Activated naive CD4-positive, alpha-beta T cell treated with anti-CD3 and anti-CD28 coated beads, Interleukin-2, amount 50 U/mL, for 72 hours (primary cell): Measurements from ENCODE around the gene GPI. TPM values are rescaled to one million over a fixed set of nuclear protein-coding genes. Genes with fewer than 3 reads are reported as not detected.
A peak's percentile ranks its signal among the peaks of the same experiment; 100 is the strongest.
"Not testable (repeated sequence)": the region's sequence is repeated elsewhere in the genome, so short reads cannot be mapped to it uniquely, and the experiment has no call there.

ENCODE experiments used
- ATAC-seq, 2 donors: fragments of 150-1000 bp; cut with Tn5 transposase; 2 replicates each; pipeline ENCODE4 v1.10.0; 2021; ENCODE audit warnings: mild to moderate bottlenecking in 2 of 2, moderate library complexity in 2 of 2
- DNase-seq, 2 donors: peaks; one replicate each; pipeline ENCODE4 v3.0.0; 2021 to 2022; ENCODE audit warnings: low spot score in 2 of 2
- H3K27ac Mint-ChIP-seq, 2 donors: one replicate each; pipeline ENCODE4 v1.8.0; 2022; ENCODE audit warnings: mild to moderate bottlenecking in 2 of 2, mixed read lengths in 2 of 2
- H3K36me3 Mint-ChIP-seq, 2 donors: one replicate each; pipeline ENCODE4 v1.8.0; 2022; ENCODE audit warnings: mixed read lengths in 2 of 2
- H3K9me3 Mint-ChIP-seq, 2 donors: one replicate each; pipeline ENCODE4 v1.8.0; 2022; ENCODE audit warnings: mixed read lengths in 2 of 2
- total RNA-seq, 2 donors: library from RNA; stranded (reverse); gene quantifications; one replicate each; pipeline ENCODE4 v1.2.3, GENCODE V29; 2022

GPI gene
- 100 to 1,000 TPM; 359 to 904 TPM for total RNA-seq

DNA sequence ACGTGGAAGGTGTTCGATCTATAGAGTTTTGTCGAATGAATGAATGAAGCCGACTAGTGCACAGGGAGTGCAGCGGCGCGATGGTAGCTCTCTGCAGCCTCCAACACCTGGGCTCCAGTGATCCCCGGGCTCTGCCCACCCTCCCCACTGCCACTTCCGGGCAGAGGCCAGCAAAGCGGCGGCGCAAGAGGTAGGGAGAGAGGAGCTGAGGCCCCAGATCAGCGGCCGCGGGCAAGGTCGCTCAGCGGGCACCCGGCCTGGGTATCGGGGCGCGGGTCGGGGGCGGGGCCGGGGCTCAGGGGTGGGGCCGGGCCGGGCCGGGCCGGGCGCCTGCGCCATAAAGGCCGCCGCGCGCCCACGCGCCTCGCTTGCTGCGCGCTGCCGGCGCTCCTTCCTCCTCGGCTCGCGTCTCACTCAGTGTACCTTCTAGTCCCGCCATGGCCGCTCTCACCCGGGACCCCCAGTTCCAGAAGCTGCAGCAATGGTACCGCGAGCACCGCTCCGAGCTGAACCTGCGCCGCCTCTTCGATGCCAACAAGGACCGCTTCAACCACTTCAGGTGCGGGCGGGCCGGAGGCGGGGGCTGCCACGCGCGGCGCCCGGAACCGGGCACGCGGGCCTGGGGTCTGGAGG, at the start of gene GPI:
Gene GPI, plus strand, starts transcription at position 367 of the 633 bp plus-strand sequence. Its CDS starts 71 bp downstream, at position 438.
- peaks cover 36 to 42% of the 10 kb centered on the region in 2 donors for H3K36me3 Mint-ChIP-seq
- peak within 1 kb of the TSS; percentile 73 to 97 for H3K27ac Mint-ChIP-seq
- no peaks in the 10 kb centered on the region for H3K9me3 Mint-ChIP-seq
- peak; percentile 92 to 93 for ATAC-seq
- DNase-seq, result peak; percentile 77 to 78

DNA sequence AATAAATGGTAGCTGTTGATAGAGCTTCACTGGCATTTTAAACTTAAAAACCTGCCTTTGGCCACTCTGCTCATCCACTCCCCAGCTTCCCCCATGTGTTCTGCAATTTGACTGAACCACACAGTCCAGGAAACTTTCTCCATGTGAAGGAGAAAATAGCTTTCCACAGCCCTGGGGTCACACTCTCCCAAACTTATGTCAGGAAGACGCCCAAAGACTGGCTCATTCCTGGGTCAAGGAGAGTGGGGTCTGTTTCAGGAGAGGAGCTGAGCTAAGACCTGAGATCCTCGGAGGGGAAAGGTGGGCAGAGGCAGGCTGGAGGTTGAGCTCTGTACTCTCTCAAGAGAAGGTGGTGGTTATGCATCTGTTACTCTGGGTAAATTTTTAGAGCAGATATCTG, 48.7 kb upstream of the GPI start:
- H3K36me3 Mint-ChIP-seq, result no peaks in the 10 kb centered on the region
- ATAC-seq (no peak), DNase-seq (no peak)
- peak overlapping the region in 1 of 2 donors; percentile 21 for H3K27ac Mint-ChIP-seq
- no peaks in the 10 kb centered on the region for H3K9me3 Mint-ChIP-seq

DNA sequence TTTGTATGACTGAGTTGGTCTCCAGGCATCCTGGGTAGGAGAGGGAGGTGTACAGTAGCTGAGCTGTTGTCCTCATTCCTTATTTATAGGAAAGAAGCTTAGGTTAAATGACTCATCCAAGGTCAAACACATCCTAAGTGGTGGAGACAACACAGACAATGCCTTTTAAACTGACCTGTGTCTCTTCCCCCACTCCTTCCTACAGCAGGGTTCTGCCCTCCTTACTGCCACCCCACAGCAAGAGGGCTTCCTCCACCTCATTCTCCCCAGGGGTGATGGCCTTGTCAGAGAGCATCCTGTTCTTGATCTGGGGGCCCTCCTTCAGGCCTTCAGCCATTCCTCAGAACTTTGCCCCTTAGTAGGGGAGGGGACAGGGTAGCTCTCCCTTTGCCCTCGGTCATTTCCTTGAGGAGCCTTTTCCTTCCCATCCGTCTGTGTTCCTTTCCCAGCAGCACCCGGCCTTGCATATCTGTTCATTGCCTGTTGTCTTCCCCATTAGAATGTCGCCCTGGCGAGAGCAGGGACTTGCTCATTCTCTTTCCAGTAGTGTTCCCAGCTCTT, 48.2 kb upstream of the GPI start:
- DNase-seq (no peak), ATAC-seq (peak in 1 of 2 donors; percentile 33)
- Mint-ChIP-seq H3K9me3 (no peaks in the 10 kb centered on the region), H3K27ac (peak overlapping the region in 1 of 2 donors; percentile 21), H3K36me3 (no peaks in the 10 kb centered on the region)

DNA sequence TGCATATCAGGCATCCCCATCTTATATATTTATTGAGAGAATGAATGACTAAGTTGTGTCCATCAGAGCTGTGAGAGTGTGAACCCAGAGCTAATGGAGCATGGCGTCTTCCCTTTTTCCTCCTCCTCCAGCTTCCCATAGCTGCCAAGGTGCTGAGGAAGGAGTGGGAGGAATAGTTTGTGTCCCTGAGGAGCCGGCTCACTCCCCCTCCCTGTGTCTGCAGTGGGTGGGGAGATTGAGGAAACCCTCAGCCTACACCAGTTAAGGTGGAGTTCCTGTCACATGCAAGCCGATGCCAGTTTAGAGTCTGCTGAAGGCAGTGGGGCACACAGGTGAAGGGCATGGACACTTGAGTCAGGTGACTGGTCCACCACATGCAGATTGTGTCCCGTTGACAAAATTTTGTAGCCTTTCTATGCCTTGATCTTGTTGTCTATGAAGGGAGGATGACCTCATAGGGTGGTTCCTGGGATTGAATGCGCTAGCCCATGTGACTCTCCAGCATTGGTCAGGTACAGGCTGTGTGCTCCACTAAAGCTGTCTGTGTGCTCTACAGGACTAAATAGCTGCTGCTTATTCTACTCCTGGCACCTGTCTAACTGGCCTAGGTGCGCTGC, 47.6 kb upstream of the GPI start:
- no peaks in the 10 kb centered on the region for H3K36me3 Mint-ChIP-seq
- DNase-seq (no peak), ATAC-seq (peak; percentile 41 to 74)
- H3K9me3 Mint-ChIP-seq, result no peaks in the 10 kb centered on the region
- peak overlapping the region; percentile 21 to 51 for H3K27ac Mint-ChIP-seq

- Mint-ChIP-seq H3K9me3 (no peaks in the 10 kb centered on the region), H3K36me3 (peaks cover 0 to 7% of the 10 kb centered on the region in 2 donors), H3K27ac (no peak overlapping the region)
- ATAC-seq (no peak), DNase-seq (no peak)
Measured at GRCh38 chr19:34319230-34319585, 45.8 kb upstream of the GPI start.

DNA sequence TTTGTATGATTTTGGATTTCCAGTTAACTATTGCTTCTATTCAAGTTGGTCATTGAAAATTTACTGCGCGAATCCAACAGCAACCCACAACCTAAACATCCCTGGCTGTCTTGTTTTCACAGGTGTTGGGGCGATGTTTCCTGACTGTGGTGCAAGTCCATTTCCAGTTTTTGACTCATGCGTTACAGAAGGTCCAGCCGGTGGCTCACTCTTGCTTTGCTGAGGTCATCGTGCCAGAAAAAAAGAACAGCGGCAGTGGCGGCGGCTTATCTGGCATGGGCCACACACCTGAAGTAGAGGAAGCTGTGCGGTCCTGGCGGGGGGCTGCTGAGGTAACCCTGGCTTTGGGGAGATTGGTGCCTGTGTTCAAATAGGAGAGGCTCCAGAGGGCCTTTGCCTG, 45.2 kb upstream of the GPI start:
- Mint-ChIP-seq H3K36me3 (peaks cover 0 to 7% of the 10 kb centered on the region in 2 donors), H3K9me3 (no peaks in the 10 kb centered on the region), H3K27ac (no peak overlapping the region)
- no peak for DNase-seq
- ATAC-seq, result no peak

- peak overlapping the region in 1 of 2 donors; percentile 73 for H3K27ac Mint-ChIP-seq
- no peaks in the 10 kb centered on the region for H3K9me3 Mint-ChIP-seq
- peaks cover 0 to 7% of the 10 kb centered on the region in 2 donors for H3K36me3 Mint-ChIP-seq
- DNase-seq (no peak), ATAC-seq (no peak)
Measured at GRCh38 chr19:34320277-34320676, 44.7 kb upstream of the GPI start.

DNA sequence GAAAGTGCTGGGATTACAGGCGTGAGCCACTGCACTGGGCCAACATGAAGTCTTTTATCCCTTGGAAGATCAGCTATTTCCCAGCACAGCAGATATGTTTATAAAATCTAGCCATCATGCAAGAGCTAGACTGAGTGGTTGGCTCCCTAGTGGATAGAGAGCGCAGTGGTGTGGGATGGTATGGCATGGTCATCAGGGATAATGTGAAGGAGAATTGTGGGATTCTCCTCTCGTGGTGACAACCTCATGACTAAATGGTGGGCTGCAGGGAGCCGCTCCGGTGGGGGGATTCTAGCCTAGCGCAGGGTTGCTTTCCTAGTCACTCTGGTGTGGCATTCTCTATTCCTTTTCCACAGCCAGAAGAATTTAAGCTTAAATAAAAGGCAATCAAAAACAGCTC, 43.3 kb upstream of the GPI start:
- DNase-seq, result no peak
- ATAC-seq, result no peak
- Mint-ChIP-seq H3K9me3 (no peaks in the 10 kb centered on the region), H3K27ac (no peak overlapping the region), H3K36me3 (peaks cover 0 to 7% of the 10 kb centered on the region in 2 donors)

DNA sequence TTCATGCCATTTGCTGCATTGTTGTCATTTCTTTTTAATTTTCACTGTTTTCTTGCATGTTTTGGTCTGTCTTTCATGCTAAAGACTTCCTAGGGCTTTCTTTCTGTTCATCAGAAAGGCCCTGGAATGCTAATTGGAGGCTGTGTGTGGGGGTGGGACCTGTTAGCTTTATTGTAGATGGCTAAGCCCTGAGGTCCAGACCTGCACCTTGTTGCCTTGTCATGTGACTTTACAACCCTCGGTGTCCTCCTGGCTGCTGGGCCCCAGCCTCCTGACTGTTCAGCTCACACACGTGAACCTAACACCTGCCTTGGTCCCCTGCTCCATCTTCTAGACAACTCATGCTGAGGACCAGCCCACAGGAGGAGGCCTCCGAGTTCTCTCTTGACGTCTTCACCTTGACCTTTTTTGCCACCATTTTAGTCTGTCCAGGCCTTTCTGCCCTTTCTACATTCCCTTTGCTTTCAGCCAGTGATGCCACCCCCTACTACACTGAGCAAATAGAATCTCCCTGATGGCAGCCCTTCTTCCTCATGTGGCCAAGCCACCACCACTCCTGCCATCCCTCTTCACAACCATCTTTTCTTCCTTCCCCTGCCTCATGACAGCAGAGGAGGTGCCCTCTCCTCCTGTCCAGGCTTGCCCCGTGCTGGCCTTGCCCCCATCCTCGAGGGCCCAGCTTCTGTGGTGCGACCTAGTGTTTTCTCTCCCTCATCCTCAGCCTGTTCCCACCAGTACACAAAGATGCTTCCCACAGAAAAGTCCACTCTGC, 41.4 kb upstream of the GPI start:
- DNase-seq, result no peak
- peak overlapping the region; percentile 41 to 84 for H3K27ac Mint-ChIP-seq
- no peaks in the 10 kb centered on the region for H3K9me3 Mint-ChIP-seq
- peaks cover 0 to 7% of the 10 kb centered on the region in 2 donors for H3K36me3 Mint-ChIP-seq
- no peak for ATAC-seq

DNA sequence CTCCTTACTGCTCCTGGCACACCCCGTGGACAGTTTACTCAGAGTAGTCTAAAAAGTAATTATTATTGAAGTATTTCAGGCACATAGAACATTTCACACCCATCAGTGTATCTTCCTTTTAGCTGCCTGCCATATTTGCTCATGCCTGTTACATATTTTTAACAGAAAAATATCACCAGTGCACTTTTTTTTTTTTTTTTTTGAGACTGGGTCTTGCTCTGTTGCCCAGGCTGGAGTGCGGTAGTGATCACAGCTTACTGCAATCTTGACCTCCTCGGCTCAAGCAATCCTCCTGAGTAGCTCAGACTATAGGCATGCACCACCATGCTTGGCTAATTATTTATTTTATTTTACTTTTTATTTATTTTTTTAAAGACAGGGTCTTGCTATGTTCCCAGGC, 40.7 kb upstream of the GPI start:
- Mint-ChIP-seq H3K9me3 (no peaks in the 10 kb centered on the region), H3K36me3 (peaks cover 0 to 7% of the 10 kb centered on the region in 2 donors), H3K27ac (peak overlapping the region; percentile 41 to 66)
- DNase-seq, result no peak
- no peak for ATAC-seq

- DNase-seq (no peak), ATAC-seq (no peak)
- Mint-ChIP-seq H3K9me3 (no peaks in the 10 kb centered on the region), H3K27ac (peak overlapping the region in 1 of 2 donors; percentile 83), H3K36me3 (peaks cover 0 to 7% of the 10 kb centered on the region in 2 donors)
Measured at GRCh38 chr19:34325181-34325580, 39.8 kb upstream of the GPI start.

GRCh38 chr19:34325981-34326787, 38.8 kb upstream of the GPI start:
- Mint-ChIP-seq H3K27ac (peak overlapping the region in 1 of 2 donors; percentile 18), H3K36me3 (peaks cover 0 to 7% of the 10 kb centered on the region in 2 donors), H3K9me3 (no peaks in the 10 kb centered on the region)
- DNase-seq, result no peak
- no peak for ATAC-seq

DNA sequence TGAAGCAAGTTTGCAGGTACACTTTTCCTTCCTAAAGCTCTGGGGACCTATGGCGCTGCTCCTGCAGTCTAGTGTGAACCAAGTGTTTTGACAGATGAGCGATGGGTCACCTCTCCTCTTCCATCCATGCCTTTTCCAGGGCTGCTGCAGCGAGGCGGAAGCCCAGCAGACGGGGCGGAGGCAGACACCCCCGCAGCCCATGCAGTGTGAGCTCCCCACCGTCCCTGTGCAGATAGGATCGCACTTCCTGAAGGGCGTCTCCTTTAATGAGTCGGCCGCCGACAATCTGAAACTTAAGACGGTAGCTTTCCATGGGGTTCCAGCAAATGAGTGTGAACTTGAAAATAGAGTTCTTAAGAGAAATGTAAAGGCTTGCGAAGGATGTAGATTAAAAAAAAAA, 37.1 kb upstream of the GPI start:
- H3K9me3 Mint-ChIP-seq, result no peaks in the 10 kb centered on the region
- peaks cover 6 to 7% of the 10 kb centered on the region in 2 donors for H3K36me3 Mint-ChIP-seq
- ATAC-seq (no peak), DNase-seq (no peak)
- H3K27ac Mint-ChIP-seq, result no peak overlapping the region

- ATAC-seq (no peak), DNase-seq (no peak)
- Mint-ChIP-seq H3K36me3 (peaks cover 5 to 6% of the 10 kb centered on the region in 2 donors), H3K9me3 (no peaks in the 10 kb centered on the region), H3K27ac (no peak overlapping the region)
Measured at GRCh38 chr19:34328982-34329381, 36.0 kb upstream of the GPI start.

DNA sequence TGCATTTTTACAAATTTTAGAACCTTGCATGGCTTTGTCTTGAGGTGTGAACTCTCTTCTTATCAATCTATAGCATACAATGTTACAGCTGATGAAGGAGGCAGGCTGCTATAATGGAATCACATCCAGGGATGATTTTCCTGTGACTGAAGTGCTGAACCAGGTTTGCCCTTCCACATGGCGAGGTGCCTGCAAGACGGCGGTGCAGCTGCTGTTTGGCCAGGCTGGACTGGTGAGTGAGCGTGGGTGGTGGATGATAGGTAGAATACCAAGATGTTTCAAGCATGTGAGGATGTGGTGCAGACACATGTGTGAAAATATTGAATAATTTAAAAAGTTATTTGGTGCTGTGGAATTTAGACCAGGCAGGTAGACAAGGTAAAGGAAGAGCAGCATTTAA, 34.9 kb upstream of the GPI start:
- no peaks in the 10 kb centered on the region for H3K9me3 Mint-ChIP-seq
- H3K36me3 Mint-ChIP-seq, result peaks cover 4 to 6% of the 10 kb centered on the region in 2 donors
- no peak overlapping the region for H3K27ac Mint-ChIP-seq
- no peak for DNase-seq
- ATAC-seq, result no peak

GRCh38 chr19:34330596-34330995, 34.4 kb upstream of the GPI start:
- H3K36me3 Mint-ChIP-seq, ATAC-seq, H3K9me3 Mint-ChIP-seq, DNase-seq, H3K27ac Mint-ChIP-seq: not testable (repeated sequence)
